Endothelial cell of umbilical vein (primary cell): Measurements from ENCODE around the gene RSPH3. TPM values are rescaled to one million over a fixed set of nuclear protein-coding genes. Genes with fewer than 3 reads are reported as not detected.

Experiments
- BruUV-seq: library from RNA; stranded (reverse); fragments of 400-500 nt; replicated peaks from 2 replicates; lab custom pipeline; 2021; lab: Mats Ljungman, UMichigan
- CTCF ChIA-PET: fragments of 300-600, 350-600 bp; sonication (Branson Sonifier 250); formaldehyde crosslinking; loops from one replicate; lab custom pipeline; 2021; ENCODE audit warnings: antibody characterized with exemption, inconsistent platforms; lab: Charles Lee
- POLR2A ChIA-PET: fragments of 300-600, 350-600 bp; sonication (Branson Sonifier 250); formaldehyde crosslinking; loops from one replicate; lab custom pipeline; 2021; ENCODE audit warnings: antibody characterized with exemption, inconsistent platforms; lab: Charles Lee
- DNase-seq: peaks from one replicate; pipeline ENCODE4 v3.0.0-alpha.2; 2011; ENCODE audit warnings: low read depth, low spot score
- FAIRE-seq: peaks from 2 replicates; lab custom pipeline; 2011; peaks lifted over from hg19 to GRCh38; lab: Jason Lieb, UNC
- H2AFZ ChIP-seq: 2 replicates; pipeline ENCODE4 v1.6.0; 2012; ENCODE audit warnings: low read depth, low read length, control low read depth, inconsistent platforms
- H3K27ac ChIP-seq: 2 replicates; pipeline ENCODE4 v1.5.1; 2011; ENCODE audit warnings: low read depth, mild to moderate bottlenecking, control low read depth, low read length, moderate library complexity; ENCODE audit not compliant: insufficient read depth
- H3K27me3 ChIP-seq, 2 experiments: 2 replicates each; pipeline versions ENCODE4 v1.6.0 to v1.6.1; 2011; ENCODE audit warnings: low read length in 2 of 2, mixed read lengths in 1 of 2; ENCODE audit not compliant: control insufficient read depth in 2 of 2, insufficient read depth in 2 of 2
- H3K36me3 ChIP-seq, 2 experiments: 2 replicates in 1 of 2; 3 replicates in 1 of 2; pipeline ENCODE4 v1.5.1; 2011; ENCODE audit warnings: low read length in 2 of 2, mild to moderate bottlenecking in 1 of 2, moderate library complexity in 1 of 2; ENCODE audit not compliant: control insufficient read depth in 2 of 2, insufficient read depth in 2 of 2; ENCODE audit errors: extremely low read depth in 1 of 2
- H3K4me1 ChIP-seq: 3 replicates; pipeline ENCODE4 v1.5.1; 2011; ENCODE audit warnings: mild to moderate bottlenecking, low read length; ENCODE audit not compliant: control insufficient read depth, insufficient read depth; ENCODE audit errors: extremely low read depth
- H3K4me2 ChIP-seq: 2 replicates; pipeline ENCODE4 v1.6.1; 2011; ENCODE audit warnings: low read length, control low read depth, mixed read lengths; ENCODE audit not compliant: insufficient read depth
- H3K4me3 ChIP-seq, 3 experiments: fragments of 200-600 bp in 1 of 3; sonication (generic), shearing (Covaris generic) in 1 of 3; replicated peaks in 1 of 3; 2 replicates each; pipeline ENCODE4 v1.5.1; 2011 to 2016; ENCODE audit warnings: control low read depth in 3 of 3, low read length in 3 of 3, mild to moderate bottlenecking in 2 of 3, inconsistent platforms in 1 of 3, low read depth in 1 of 3, moderate library complexity in 1 of 3; ENCODE audit not compliant: insufficient read depth in 1 of 3
- H3K79me2 ChIP-seq: 2 replicates; pipeline ENCODE4 v1.6.0; 2012; ENCODE audit warnings: low read length, inconsistent platforms; ENCODE audit not compliant: control insufficient read depth, insufficient read depth
- H3K9ac ChIP-seq: replicated peaks from 2 replicates; pipeline ENCODE3; 2011; ENCODE audit warnings: low read length, control low read depth; ENCODE audit not compliant: insufficient read depth; ENCODE audit errors: extremely low read depth
- H3K9me1 ChIP-seq: replicated peaks from 3 replicates; pipeline ENCODE4 v1.6.0; 2011; ENCODE audit warnings: mild to moderate bottlenecking, low read length; ENCODE audit not compliant: control insufficient read depth, insufficient read depth; ENCODE audit errors: extremely low read depth
- H3K9me3 ChIP-seq: replicated peaks from 2 replicates; pipeline ENCODE4 v1.5.1; 2012; ENCODE audit warnings: low read length, inconsistent platforms; ENCODE audit not compliant: control insufficient read depth, insufficient read depth
- H4K20me1 ChIP-seq: replicated peaks from 2 replicates; pipeline ENCODE3; 2011; ENCODE audit warnings: mild to moderate bottlenecking, low read length; ENCODE audit not compliant: control insufficient read depth, insufficient read depth; ENCODE audit errors: extremely low read depth
- CTCF ChIP-seq, 2 donors: IDR thresholded peaks; 1 replicate in 1 of 2; 2 replicates in 1 of 2; pipeline ENCODE4 v1.5.1; 2011; ENCODE audit warnings: low read length in 2 of 2, mild to moderate bottlenecking in 2 of 2, moderate library complexity in 2 of 2, control low read depth in 1 of 2, inconsistent platforms in 1 of 2, low read depth in 1 of 2; ENCODE audit not compliant: insufficient read depth in 1 of 2; ENCODE audit errors: extremely low read depth in 1 of 2
- EZH2 ChIP-seq: IDR thresholded peaks from 2 replicates; pipeline ENCODE4 v1.6.1; 2012; ENCODE audit warnings: borderline replicate concordance, low read depth, mild to moderate bottlenecking, moderate library complexity, low read length, inconsistent platforms; ENCODE audit not compliant: severe bottlenecking
- FOS ChIP-seq: IDR thresholded peaks from 2 replicates; pipeline ENCODE4 v1.6.1; 2011; ENCODE audit warnings: mild to moderate bottlenecking, low read length, moderate library complexity, borderline replicate concordance; ENCODE audit not compliant: insufficient read depth
- GATA2 ChIP-seq: IDR thresholded peaks from 2 replicates; pipeline ENCODE4 v1.7.0; 2011; ENCODE audit warnings: low read depth, mild to moderate bottlenecking, moderate library complexity, mixed read lengths, low read length; ENCODE audit not compliant: insufficient read length, insufficient read depth
- JUN ChIP-seq: IDR thresholded peaks from 2 replicates; pipeline ENCODE4 v1.6.1; 2011; ENCODE audit warnings: borderline replicate concordance, low read depth; ENCODE audit not compliant: insufficient read length, insufficient read depth
- MAX ChIP-seq: IDR thresholded peaks from 2 replicates; pipeline ENCODE4 v1.6.1; 2011; ENCODE audit not compliant: insufficient read depth, insufficient read length
- MYC ChIP-seq: IDR thresholded peaks from one replicate; pipeline ENCODE4 v1.6.1; 2011; ENCODE audit warnings: mild to moderate bottlenecking, low read depth, low read length
- POLR2A ChIP-seq: IDR thresholded peaks from 2 replicates; pipeline ENCODE4 v1.6.1; 2012; ENCODE audit warnings: low read depth, mild to moderate bottlenecking, control low read depth, low read length
- POLR2AphosphoS5 ChIP-seq: IDR thresholded peaks from 2 replicates; pipeline ENCODE4 v1.6.1; 2012; ENCODE audit warnings: low read depth, mild to moderate bottlenecking, control low read depth, low read length, moderate library complexity; ENCODE audit not compliant: insufficient read depth
- dilution Hi-C: fragments of 300-500 bp; cut with MboI; formaldehyde crosslinking; loops from one replicate; pipeline ENCODE4 v1.15.0; 2019; ENCODE audit warnings: low sequenced_read_pairs; ENCODE audit not compliant: extremely low pct_ligation_motif_present
- intact Hi-C: fragments of 100-400 bp; cut with micrococcal nuclease; formaldehyde crosslinking; loops from one replicate; pipeline ENCODE4 v1.10.0; 2022
- polyA plus RNA-seq, 4 experiments: library from polyadenylated mRNA; depleted of rRNA in 3 of 4; stranded (reverse) in 3 of 4; unstranded in 1 of 4; fragments of >200 nt; gene quantifications; 2 replicates each; pipeline versions ENCODE4 v1.2.1 to v1.2.3, GENCODE V29; 2011 to 2012; ENCODE audit warnings: missing spikeins in 1 of 4
- total RNA-seq: library from RNA; stranded (reverse); gene quantifications from 2 replicates; pipeline ENCODE4 v1.2.3, GENCODE V29; 2021

Gene RSPH3
- total and polyA plus RNA-seq, 2 donors (not counting 3 experiments of a cell fraction or from before 2014, with no cell fraction given), result 0.66 to 3.3 TPM

DNA sequence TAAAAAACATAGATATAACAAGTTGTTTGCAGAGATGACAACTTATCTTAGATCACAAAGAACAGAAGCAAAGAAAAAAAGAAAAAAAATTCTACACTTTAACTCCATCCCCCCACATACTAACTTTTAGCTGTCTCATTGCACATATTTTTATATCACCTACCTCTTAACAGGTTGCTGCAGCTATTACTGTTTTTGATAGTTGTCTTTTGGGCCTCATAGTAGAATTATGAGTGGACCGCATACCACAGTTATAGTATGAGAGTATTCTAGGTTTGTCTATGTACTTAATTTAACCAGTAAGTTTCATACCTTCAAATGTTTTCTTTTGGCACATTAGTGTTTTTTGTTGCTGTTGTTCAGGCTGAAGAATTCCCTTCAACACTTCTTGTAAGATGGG lies 12.3 kb downstream of the RSPH3 start:
- Histone ChIP-seq H3K4me1 (peaks cover 2% of the 10 kb centered on the region), H3K4me2 (no peak overlapping the region), H3K36me3 (no peaks in the 10 kb centered on the region), H3K4me3 (no peak overlapping the region), H3K27me3 (no peaks in the 10 kb centered on the region), H3K9me1 (no peaks in the 10 kb centered on the region), H3K9me3 (no peaks in the 10 kb centered on the region), H3K9ac (no peak overlapping the region), H2AFZ (no peak overlapping the region), H3K27ac (no peak overlapping the region), H3K79me2 (no peaks in the 10 kb centered on the region), H4K20me1 (no peaks in the 10 kb centered on the region)
- CTCF ChIA-PET, result interaction anchor here (1.2 kb wide), 1 partner anchor 21 kb away, joined by 3 read pairs; no protein-coding TSS in a partner anchor
- DNase-seq (no peak), FAIRE-seq (no peak)
- dilution Hi-C loops (no loop called here), intact Hi-C loops (no loop called here)
- TF ChIP-seq MAX, result no peak
- POLR2A ChIA-PET, result no interaction called here
- BruUV-seq, result no TSS peak

DNA sequence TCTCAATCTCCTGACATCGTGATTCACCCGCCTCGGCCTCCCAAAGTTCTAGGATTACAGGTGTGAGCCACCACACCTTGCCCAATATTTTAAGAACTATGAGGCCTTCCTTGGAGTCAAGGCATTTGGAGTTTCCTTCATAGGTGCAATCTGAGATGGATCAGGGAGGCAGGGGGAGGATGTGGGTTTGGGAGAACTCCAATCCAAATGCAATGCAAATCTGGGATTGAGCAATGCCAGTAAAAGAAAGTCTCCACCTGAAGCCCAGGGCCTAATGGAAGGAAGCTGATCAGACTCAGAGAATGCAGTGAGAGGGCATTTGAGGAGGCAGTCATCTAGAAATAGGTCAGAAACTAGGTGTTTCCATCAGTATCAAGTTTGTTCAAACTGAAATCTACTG lies 21.2 kb downstream of the RSPH3 start:
- Histone ChIP-seq H3K4me2 (no peak overlapping the region), H2AFZ (no peak overlapping the region), H3K27me3 (no peaks in the 10 kb centered on the region), H3K9me1 (no peaks in the 10 kb centered on the region), H3K4me3 (no peak overlapping the region), H3K4me1 (no peaks in the 10 kb centered on the region), H3K27ac (no peak overlapping the region), H3K9me3 (no peaks in the 10 kb centered on the region), H4K20me1 (no peaks in the 10 kb centered on the region), H3K79me2 (no peaks in the 10 kb centered on the region), H3K36me3 (no peaks in the 10 kb centered on the region), H3K9ac (no peak overlapping the region)
- FAIRE-seq (no peak), DNase-seq (no peak)
- ChIA-PET POLR2A (no interaction called here), CTCF (interaction anchor here (1.1 kb wide), 1 partner anchor 16 kb away, joined by 3 read pairs; no protein-coding TSS in a partner anchor)
- intact Hi-C loops (no loop called here), dilution Hi-C loops (no loop called here)
- TF ChIP-seq POLR2A (no peak), FOS (no peak), GATA2 (no peak), CTCF (IDR thresholded peaks at IDR 0.05; ENCODE audit: extremely low read depth in 1 of 2, insufficient read depth in 1 of 2, low read depth in 1 of 2, low read length in 2 of 2) (no peak), JUN (no peak), POLR2AphosphoS5 (no peak), EZH2 (no peak), MYC (no peak), MAX (no peak)
- BruUV-seq, result no TSS peak
